ENCODE results near the gene KCNK4. TPM values are rescaled to one million over a fixed set of nuclear protein-coding genes. Genes with fewer than 3 reads are reported as not detected.

Gene KCNK4
- total and polyA plus RNA-seq, 2 of the 13 experiments (the other 11 are each of a cell fraction or from before 2014, with no cell fraction given): not detected

- TF ChIP-seq TEF (CRISPR knock-in tag; IDR thresholded peaks at IDR 0.05): no peak
- 0 out of 2 replicates have a peak, but pooled peaks have one; percentile 39 for TF ChIP-seq POLR2G (IDR thresholded peaks at IDR 0.05; ENCODE audit: low read depth, low read length)
- 0 out of 2 replicates have a peak, but pooled peaks have one; percentile 9 for TF ChIP-seq SALL2 (CRISPR knock-in tag; IDR thresholded peaks at IDR 0.05)
- peak; percentile 79; the same call in 1 of the 2 replicates for TF ChIP-seq EED (CRISPR knock-in tag; IDR thresholded peaks at IDR 0.05)
- TF ChIP-seq KDM5B (CRISPR knock-in tag; IDR thresholded peaks at IDR 0.05; ENCODE audit: borderline replicate concordance): 0 out of 2 replicates have a peak, but pooled peaks have one; percentile 4
- TF ChIP-seq ZNF563 (CRISPR knock-in tag; IDR thresholded peaks at IDR 0.05): peak; percentile 25; the same call in 1 of the 2 replicates
- peak; percentile 76; the same call in 1 of the 2 replicates for TF ChIP-seq THAP8 (CRISPR knock-in tag; IDR thresholded peaks at IDR 0.05; ENCODE audit: borderline replicate concordance)
- TF ChIP-seq TAF15 (IDR thresholded peaks at IDR 0.05; ENCODE audit: low read depth, low read length, poor library complexity, severe bottlenecking): peak; percentile 26
- no peak for TF ChIP-seq SOX13 (IDR thresholded peaks at IDR 0.05)
- TF ChIP-seq SOX13 (CRISPR knock-in tag; conservative IDR thresholded peaks at IDR 0.05 in 1 of 2, IDR thresholded peaks at IDR 0.05 in 1 of 2): no peak
- TF ChIP-seq ZNF543 (CRISPR knock-in tag; IDR thresholded peaks at IDR 0.05): no peak
- peak; percentile 47 for TF ChIP-seq ZNF790 (CRISPR knock-in tag; IDR thresholded peaks at IDR 0.05; ENCODE audit: borderline replicate concordance)
- TF ChIP-seq ZNF17 (CRISPR knock-in tag; IDR thresholded peaks at IDR 0.05): no peak
- no peak for TF ChIP-seq TFAP4 (IDR thresholded peaks at IDR 0.05; ENCODE audit: borderline replicate concordance, low read depth)
- no peak for TF ChIP-seq HNF1A (IDR thresholded peaks at IDR 0.05; ENCODE audit: low read depth)
- TF ChIP-seq HNF1A (CRISPR knock-in tag; IDR thresholded peaks at IDR 0.05; ENCODE audit: borderline replicate concordance): peak; percentile 54
- no peak for TF ChIP-seq PBX3 (CRISPR knock-in tag; IDR thresholded peaks at IDR 0.05; ENCODE audit: borderline replicate concordance)
- no peak for TF ChIP-seq ZNF446 (CRISPR knock-in tag; IDR thresholded peaks at IDR 0.05)
- TF ChIP-seq ETV5 (CRISPR knock-in tag; IDR thresholded peaks at IDR 0.05; ENCODE audit: borderline replicate concordance): peak; percentile 35; the same call in 1 of the 2 replicates
- peak; percentile 74 for TF ChIP-seq DRAP1 (CRISPR knock-in tag; IDR thresholded peaks at IDR 0.05)
These were observed 49.4 kb upstream of the KCNK4 start (continued) for GRCh38 chr11:64241491-64242374.

All from HepG2 (cell line).